GM15510 (cell line): ENCODE measurements around the gene ZDHHC8.

Experiments
- POLR2A ChIP-seq: IDR thresholded peaks from 3 replicates; pipeline ENCODE4 v1.6.1; 2011; ENCODE audit warnings: borderline replicate concordance; ENCODE audit not compliant: insufficient read length; ENCODE audit errors: extremely low read depth

ZDHHC8 gene

DNA sequence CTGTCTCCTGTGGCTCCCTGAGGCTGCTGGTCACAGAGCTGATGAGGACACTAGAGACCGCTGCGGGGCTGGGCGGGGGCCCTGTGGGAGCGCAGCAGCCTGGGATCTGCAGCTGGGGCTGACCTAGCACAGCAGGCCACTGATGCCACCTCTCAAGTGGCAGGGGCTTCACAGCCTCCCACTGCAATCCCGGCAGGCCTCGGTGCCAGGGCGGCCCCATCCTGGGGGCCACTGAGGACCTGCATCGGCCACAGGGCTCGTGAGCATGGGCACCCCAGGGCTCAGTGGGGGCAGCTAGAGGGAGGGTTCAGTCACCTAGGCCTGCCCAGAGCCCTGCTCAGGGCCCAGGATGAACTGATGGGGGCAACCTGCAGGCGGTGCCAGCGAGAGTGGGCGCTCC, 33.8 kb downstream of the ZDHHC8 start:
- no peak for TF ChIP-seq POLR2A

- no peak for TF ChIP-seq POLR2A
These were observed 34.3 kb downstream of the ZDHHC8 start for GRCh38 chr22:20165913-20166312.

DNA sequence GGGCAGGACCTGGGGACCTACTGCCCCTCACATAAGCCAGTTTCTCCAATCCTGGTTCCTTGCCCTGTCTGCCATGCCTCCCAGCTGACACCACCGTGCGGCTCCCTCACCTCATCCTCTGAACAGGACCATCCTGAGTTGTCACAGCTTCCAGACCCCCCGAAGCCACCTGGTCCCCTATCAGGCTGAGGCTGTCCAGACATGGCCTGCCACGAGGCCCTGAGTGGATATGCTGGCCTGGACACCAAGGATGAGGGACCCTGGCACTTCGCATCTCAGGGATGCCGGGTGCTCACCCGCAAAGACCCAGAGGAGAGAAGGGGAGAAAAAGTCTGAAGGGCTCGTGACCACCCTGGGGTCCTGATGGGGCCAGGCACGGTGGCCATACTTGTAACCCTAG, 35.1 kb downstream of the ZDHHC8 start:
- no peak for TF ChIP-seq POLR2A

DNA sequence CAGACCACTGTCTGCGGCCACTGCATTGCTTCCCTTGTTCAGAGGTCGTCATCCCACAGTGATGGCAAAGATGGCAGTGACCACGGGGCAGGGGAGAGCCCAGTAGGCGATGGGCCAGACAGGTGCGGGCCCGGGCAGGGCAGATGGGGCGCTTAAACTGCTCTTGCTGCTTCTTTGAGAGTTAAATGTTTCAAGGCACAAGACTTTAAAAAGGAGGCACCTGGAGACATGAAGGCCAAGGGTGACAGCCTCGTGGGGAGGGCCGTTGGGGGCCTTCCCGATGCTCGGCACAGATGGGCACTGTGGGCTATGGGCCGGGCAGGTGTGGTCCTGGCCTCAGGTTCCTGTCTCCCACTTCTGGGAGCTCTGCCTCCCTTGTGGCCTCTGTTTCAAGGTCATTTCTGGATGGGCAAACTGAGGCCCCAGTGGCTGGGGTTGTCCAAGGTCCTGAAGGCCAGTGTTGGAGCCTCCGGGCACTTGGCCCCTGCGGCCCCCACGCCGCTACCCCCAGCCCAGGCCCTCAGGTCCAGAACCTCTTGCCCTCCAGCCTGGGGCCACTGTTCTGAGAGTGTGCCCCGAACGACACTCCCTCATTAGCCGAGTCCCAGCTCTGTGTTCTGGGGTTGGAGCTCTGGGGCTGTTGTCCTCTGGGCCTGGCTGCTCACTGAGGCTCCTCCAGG, 36.2 kb downstream of the ZDHHC8 start:
- TF ChIP-seq POLR2A = no peak

GRCh38 chr22:20169253-20169822, 37.7 kb downstream of the ZDHHC8 start:
- TF ChIP-seq POLR2A = no peak

DNA sequence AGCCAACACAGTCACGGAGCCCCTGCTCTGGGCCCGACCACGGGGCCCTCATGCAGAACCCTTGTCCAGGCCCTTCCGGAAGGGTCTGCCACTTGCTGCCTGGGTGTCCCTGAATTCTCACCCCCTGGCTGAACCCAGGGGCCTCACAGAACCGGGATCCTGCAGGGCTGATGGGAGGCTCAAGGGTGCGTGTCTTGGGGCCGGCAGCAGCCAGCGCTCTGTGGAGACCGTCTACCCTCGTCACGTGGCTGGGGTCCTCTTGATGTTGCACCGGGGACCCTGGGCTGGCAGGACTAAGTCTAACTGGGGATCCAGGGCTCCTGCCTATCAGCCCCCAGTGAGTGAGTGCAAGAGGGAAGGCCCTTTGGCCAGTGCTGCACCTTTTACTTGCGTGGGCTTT, 38.6 kb downstream of the ZDHHC8 start:
- TF ChIP-seq POLR2A = no peak

DNA sequence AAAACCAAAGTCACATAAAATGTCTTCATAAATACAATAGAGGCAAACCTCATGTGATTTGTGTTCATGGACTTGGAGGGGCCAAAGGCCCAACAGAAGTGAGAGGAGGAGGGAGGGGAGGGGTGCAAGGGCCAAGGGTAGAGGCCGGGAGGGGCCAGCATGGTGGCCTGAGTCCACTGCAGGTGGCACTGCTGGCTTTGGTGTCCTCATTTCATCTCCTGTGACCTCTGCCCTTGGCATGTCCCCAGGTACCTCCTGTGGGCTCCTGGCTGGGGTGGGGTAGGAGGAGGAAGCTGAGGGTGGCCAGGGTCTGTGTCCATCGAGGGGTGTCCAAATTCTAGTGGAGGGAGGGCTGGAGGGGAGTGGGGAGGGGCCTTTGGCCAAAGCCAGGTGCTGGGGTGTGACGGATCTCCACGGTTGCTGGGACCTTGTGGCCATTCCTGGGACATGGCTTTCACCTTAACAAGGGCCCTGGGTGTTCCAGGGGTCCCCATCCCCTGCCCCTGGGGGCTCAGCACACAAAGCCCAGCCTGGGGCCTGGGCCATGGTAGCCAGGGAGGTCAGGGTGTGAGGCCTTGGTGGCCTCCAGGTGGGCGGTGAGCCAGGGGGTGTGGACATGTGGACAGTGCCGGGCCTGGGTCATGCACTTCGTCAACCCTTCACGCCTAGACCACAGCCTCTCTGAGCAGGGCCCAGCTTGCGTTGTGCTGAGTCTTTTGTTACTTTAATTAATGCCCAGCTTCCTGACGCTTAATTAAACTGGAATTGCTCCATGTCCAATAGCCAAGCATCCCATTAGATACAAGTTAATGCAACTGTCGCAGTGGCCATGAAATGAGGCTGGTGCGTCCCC, 39.9 kb downstream of the ZDHHC8 start:
- no peak for TF ChIP-seq POLR2A

DNA sequence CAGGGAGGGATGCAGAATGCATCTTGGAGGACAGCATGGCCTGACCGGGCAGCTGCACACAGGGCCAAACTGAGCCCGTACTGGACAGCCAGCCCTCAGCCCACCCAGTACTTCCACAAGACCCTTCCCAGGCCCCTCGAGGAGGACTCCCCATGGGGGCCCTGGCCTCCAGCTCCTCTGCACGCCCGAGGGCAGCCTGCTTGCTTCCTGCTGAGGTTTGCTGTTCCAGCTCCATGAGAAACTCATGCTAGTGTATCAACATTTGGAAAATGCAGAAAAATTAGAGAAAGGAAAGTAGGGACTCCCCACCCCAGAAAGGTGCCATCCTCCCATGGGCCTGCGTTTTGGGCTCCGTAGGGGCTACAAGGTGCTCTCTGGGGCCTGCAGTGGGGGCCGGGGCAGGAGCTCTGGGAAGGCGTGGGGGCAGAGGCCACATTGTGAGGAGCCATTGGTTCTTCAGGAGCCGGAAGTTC, 40.6 kb downstream of the ZDHHC8 start:
- no peak for TF ChIP-seq POLR2A

GRCh38 chr22:20173246-20173645, 41.6 kb downstream of the ZDHHC8 start:
- no peak for TF ChIP-seq POLR2A

GRCh38 chr22:20173772-20174171, 42.2 kb downstream of the ZDHHC8 start:
- TF ChIP-seq POLR2A = no peak

DNA sequence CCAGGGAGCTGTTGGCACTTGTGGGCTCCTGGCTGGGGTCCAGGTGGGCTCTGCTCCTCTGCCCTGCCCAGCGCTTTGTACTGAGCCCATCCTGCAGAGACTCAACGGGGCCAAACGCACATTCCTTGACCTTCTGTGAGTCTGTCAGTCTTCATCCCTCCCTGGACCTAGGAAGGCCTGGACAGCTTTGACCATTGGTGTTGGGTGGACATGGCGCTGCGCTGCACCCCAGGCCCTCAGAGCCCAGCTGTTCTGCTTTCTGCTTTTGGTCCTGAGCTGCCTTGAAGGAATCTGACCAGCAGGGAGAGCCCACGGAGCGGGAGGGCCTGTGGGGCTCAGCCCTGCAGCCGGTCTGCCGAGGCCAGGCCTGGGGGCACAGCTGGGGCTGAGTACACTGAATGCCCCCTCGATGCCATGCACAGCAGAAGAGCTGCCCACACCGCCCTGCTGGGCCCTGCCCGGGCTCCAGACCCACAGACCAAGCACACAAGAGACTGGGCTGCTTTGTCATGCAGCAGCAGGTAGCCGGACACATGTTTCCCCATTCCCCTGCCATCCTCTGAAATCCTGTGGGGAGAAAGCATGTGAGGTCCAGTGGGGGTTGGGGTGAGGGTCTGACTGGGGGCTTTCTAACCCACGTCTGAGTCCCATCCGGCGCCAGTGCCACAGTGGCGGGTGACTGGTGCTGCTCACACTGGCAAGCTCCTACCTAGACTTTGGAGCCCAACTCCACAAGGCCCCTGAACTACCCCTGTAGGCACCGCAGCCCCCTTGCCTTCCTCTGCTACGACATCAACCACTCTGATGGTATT, 43.4 kb downstream of the ZDHHC8 start:
- no peak for TF ChIP-seq POLR2A

DNA sequence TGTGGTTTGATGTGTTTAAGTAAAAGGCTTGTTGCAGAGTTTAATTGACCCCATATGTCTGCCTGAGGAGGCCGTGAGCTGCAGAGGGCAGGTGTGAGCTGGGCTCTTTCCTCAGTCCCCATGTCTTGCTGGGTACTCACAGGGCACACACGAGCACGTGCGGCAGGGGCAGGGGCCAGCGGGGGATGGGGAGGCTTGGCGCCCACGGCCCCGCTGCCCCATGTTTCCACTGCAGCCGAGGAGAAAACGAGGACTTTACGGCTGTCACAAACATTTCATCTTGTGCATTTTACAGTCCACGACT, 43.9 kb downstream of the ZDHHC8 start:
- TF ChIP-seq POLR2A = no peak

GRCh38 chr22:20176421-20177085, 44.9 kb downstream of the ZDHHC8 start:
- no peak for TF ChIP-seq POLR2A

DNA sequence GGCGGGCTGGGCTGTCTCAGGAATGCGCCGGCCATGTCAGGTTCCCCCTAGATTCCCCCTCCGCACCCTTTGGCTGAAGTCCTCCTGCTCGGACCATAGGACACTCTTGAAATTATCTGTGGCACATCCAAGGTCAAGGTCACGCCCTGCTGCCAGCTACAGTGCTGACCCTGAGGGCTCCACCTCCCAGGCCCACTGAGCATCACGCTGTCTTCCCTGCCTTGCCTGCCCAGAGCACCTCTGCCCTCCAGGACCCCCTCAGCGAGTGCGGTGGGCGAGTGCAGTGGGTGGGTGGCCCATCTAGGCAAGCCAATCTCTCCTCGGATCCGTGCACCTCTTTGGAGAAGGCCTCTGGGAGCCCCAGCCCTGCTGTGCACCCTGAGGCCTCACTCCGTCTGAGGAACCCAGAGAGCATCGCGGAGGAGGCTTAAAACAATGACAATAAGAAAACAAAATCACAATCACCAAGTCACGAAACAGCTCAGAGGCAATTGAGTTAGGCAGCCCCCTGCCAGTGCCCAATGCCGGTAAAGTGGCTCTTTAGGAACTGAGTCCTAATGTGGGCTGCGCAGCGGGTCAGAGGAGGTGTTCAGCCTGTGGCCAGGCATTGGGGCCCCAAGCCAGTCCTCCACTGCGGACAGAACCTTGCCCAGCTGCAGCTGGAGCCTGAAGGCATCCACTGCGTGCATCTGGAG, 45.8 kb downstream of the ZDHHC8 start:
- no peak for TF ChIP-seq POLR2A

DNA sequence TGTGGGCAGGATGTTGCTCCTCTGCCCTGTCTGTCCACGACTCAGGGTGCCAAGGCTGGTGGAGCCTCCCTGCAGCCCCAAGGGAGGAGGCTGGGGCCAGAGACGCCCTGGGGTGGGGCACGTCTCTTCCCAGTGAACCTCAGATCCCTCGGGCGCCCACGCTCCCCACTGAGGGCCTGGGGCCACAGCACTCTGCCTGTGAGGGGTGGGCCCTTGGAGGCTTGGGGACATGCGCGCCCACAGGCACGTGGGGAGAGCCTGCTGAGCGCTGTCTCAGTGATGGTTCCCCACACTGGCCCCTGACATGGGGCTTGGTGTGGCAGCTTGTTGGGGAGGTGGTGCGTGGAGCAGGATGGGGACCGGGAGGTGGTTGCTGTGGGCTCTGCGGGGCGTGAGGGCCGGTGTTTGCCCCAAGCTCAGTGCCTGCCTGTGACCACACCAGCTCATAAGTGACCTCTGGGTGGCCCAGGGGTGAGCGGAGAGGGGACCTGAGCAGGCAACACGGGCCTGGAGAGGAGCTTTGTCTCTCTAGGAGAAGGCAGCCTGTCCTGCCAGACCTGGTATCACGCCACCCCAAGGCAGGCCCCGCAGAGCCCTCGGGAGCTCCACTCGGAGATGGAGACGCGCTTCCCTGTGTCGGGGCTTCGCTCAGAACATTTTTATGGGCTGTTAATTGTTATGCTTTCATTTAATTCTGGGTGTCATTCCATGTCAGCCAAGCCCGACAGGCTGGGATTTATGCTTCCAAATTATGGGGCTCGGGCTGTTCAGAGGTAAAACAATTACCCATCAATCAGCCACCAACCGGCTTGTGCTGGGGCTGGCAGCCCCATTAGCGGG, 46.7 kb downstream of the ZDHHC8 start:
- TF ChIP-seq POLR2A = no peak
